Coronary artery (tissue), 2 donors: ENCODE measurements around the gene NCL.

ENCODE experiments used
- DNase-seq: peaks from one replicate; pipeline ENCODE4 v3.0.0-alpha.2; 2017; ENCODE audit warnings: low spot score
- H3K27ac ChIP-seq, 2 donors: fragments of 200-600 bp; sonication (generic); one replicate each; pipeline ENCODE4 v1.5.1; 2016 to 2019
- H3K4me3 ChIP-seq: fragments of 200-600 bp; sonication (generic); 2 replicates; pipeline ENCODE4 v1.5.1; 2016; ENCODE audit warnings: mild to moderate bottlenecking, moderate library complexity
- TF ChIP-seq, protein P1 (sequence below): fragments of 200-600 bp; sonication (generic); IDR thresholded peaks from one replicate; pipeline ENCODE4 v1.5.1; 2019; ENCODE audit warnings: antibody characterized with exemption

Gene NCL

DNA sequence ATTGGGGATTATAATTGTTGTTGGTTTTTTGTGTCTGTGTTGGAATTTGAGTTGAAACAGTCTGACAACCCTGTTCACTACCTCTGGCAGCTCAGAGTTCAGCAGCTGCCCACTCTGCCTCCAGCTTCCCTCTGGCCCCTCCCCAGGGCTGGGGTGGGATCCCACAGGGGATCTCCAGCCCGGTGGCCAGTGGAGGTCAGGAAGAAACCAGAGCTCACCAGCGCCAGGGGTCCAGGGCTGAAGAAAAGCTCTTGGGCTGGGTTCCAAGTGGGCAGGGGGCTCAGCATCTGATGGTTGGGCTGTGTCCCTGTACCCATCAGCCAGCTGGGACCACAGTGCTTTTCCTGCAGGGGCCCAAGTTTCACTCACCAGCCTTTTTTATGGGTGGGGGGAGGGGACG lies 16.5 kb upstream of the NCL start:
- no peak overlapping the region for H3K27ac ChIP-seq
- DNase-seq: no peak
- H3K4me3 ChIP-seq: no peak overlapping the region
- TF ChIP-seq, protein P1, sequence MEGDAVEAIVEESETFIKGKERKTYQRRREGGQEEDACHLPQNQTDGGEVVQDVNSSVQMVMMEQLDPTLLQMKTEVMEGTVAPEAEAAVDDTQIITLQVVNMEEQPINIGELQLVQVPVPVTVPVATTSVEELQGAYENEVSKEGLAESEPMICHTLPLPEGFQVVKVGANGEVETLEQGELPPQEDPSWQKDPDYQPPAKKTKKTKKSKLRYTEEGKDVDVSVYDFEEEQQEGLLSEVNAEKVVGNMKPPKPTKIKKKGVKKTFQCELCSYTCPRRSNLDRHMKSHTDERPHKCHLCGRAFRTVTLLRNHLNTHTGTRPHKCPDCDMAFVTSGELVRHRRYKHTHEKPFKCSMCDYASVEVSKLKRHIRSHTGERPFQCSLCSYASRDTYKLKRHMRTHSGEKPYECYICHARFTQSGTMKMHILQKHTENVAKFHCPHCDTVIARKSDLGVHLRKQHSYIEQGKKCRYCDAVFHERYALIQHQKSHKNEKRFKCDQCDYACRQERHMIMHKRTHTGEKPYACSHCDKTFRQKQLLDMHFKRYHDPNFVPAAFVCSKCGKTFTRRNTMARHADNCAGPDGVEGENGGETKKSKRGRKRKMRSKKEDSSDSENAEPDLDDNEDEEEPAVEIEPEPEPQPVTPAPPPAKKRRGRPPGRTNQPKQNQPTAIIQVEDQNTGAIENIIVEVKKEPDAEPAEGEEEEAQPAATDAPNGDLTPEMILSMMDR: no peak

DNA sequence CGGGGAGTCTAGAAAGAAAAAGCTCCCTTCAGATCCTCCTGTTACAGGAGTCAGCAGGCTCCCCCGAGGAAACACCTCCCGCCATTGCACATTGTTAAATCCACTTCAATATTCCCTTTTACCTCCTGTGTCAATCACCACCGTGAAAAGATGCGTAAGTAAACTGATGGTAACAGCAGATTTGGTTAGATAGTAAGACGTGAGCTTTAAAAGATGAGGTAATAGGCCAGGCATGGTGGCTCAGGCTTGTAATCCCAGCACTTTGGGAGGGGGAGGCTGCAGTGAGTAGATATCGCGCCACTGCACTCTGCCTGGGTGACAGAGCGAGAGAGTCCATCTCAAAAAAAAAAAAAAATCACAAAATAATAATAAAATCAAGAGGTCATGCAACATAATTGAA lies 15.2 kb upstream of the NCL start:
- DNase-seq: no peak
- TF ChIP-seq, protein P1: no peak
- H3K4me3 ChIP-seq: no peak overlapping the region
- H3K27ac ChIP-seq: no peak overlapping the region

DNA sequence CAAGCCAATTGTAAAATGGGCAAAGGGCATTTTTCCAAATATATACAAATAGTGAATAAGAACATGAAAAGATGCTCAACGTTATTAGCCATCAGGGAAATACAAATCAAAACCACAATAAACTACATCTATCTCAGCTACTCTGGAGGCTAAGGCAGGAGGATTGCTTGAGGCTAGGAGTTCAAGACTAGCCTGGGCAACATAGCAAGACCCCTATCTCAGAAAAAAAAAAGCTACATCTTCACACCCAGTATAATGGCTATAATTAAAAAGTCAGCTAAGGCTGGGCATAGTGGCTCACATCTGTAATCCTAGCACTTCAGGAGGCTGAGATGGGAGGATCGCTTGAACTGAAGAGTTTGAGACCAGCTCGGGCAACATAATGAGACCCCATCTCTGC lies 12.6 kb upstream of the NCL start:
- DNase-seq: no peak
- TF ChIP-seq, protein P1: no peak
- no peak overlapping the region for H3K4me3 ChIP-seq

DNA sequence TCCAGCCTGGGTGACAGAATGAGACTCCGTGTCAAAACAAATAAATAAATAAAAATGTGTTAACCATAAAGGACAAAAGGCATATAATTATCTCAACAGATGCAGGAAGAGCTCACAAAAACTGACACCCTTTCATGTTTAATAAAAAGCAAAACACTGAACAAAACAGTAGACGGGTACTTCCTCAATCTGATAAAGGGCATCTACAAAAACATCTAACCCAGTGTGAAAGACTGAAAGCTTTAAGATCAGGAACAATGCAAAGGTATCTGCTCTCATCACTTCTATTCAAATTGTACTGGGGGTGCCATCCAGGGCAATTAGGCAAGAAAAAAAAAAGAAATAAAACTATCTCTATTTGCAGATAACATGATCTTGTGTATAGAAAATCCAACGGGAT lies 11.7 kb upstream of the NCL start:
- TF ChIP-seq, protein P1: no peak

More for the DNA sequence above, 12.6 kb upstream of the NCL start:
- no peak overlapping the region for H3K27ac ChIP-seq

DNA sequence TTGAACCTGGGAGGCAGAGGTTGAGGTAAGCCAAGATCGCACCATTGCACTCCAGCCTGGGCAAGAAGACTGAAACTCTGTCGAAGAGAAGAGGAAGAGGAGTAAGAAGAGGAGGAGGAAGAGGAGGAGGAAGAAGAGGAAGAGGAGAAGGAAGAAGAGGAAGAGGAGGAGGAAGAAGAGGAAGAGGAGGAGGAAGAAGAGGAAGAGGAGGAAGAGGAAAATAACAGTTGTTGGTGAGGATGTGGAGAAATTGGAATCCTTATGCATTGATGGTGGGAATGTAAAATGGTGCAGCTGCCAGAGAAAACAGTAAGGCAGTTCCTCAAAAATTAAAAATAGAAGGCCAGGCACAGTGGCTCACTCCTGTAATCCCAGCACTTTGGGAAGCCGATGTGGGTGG lies 8.5 kb upstream of the NCL start:
- H3K27ac ChIP-seq: no peak overlapping the region
- TF ChIP-seq, protein P1: no peak
- H3K4me3 ChIP-seq: no peak overlapping the region
- no peak for DNase-seq

More for the DNA sequence above, 11.7 kb upstream of the NCL start:
- DNase-seq: no peak
- no peak overlapping the region for H3K27ac ChIP-seq
- H3K4me3 ChIP-seq: no peak overlapping the region

DNA sequence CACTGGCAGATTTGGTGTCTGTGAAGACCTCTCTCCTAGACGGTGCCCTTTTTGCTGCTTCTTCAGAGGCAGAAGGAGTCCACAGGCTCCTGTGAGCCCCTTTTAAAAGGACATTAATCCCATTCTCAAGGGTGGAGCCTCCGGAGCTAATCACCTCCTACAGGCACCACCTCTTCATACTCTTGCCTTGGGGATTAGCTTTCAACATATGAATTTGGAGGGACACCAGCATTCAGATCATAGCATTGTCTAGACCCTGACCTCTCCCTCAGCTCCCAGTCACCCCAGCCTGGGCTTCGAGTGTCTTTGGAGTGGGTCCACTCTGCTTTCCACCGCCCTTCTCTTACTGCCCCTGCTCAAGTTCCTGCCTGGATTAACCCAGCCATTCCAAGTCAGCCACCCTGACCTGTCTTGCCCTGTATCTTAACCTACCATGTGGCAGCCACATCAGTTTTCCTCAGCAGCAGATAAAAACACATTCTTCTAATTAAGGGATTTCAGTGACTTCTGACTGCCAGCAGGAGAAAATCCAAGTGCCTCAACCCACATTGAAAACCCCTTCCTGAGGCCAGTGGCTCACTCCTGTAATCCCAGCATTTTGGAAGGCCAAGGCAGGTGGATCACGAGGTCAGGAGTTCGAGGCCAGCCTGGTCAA lies 6.1 kb upstream of the NCL start:
- H3K4me3 ChIP-seq: no peak overlapping the region
- DNase-seq: no peak
- TF ChIP-seq, protein P1: no peak
- H3K27ac ChIP-seq: no peak overlapping the region

DNA sequence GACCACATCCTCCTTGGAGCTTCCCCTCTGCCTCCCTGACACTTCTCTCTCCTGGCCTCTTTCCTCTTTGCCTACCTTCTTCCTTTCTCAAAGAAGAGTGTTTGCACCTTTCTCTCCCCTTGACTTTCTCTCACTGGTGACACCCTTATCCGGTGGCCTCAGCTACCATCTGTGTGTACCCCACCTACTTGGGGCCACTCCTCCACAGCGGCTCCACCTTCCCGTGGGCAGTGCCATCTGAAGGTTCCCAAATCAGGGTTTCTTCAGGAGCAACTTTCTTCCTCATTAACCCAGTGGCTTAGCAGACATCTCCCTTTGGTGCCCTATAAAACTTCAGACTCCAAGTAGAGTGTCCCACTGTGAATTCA lies 5.3 kb upstream of the NCL start:
- TF ChIP-seq, protein P1: no peak
- DNase-seq: no peak
- no peak overlapping the region for H3K4me3 ChIP-seq
- no peak overlapping the region for H3K27ac ChIP-seq
